HEK293 (cell line): ENCODE data around the gene ITPRIPL2.
A peak's percentile ranks its signal among the peaks of the same experiment; 100 is the strongest.

Experiments
- GLI4 ChIP-seq: fragments of 450-650 bp; formaldehyde crosslinking; IDR thresholded peaks from 2 replicates; pipeline ENCODE4 v1.5.1; 2016; ENCODE audit warnings: missing biosample characterization, missing genetic modification characterization
- KLF16 ChIP-seq: fragments of 450-650 bp; formaldehyde crosslinking; IDR thresholded peaks from 2 replicates; pipeline ENCODE4 v1.5.1; 2017; ENCODE audit warnings: missing biosample characterization, missing genetic modification characterization
- KLF7 ChIP-seq: fragments of 450-650 bp; formaldehyde crosslinking; IDR thresholded peaks from 2 replicates; pipeline ENCODE4 v1.5.1; 2016; ENCODE audit warnings: missing biosample characterization, missing genetic modification characterization, borderline replicate concordance
- MEIS1 ChIP-seq: sonication (generic); formaldehyde crosslinking; IDR thresholded peaks from 2 replicates; pipeline ENCODE4 v1.8.1; 2022; ENCODE audit warnings: missing genetic modification reagents, mild to moderate bottlenecking, borderline replicate concordance
- OVOL3 ChIP-seq: fragments of 450-650 bp; formaldehyde crosslinking; IDR thresholded peaks from 2 replicates; pipeline ENCODE4 v1.5.1; 2016; ENCODE audit warnings: missing biosample characterization, missing genetic modification characterization
- SALL2 ChIP-seq: fragments of 450-650 bp; formaldehyde crosslinking; IDR thresholded peaks from 2 replicates; pipeline ENCODE4 v1.5.0; 2017; ENCODE audit warnings: missing biosample characterization, mild to moderate bottlenecking, missing genetic modification characterization, borderline replicate concordance
- SCRT2 ChIP-seq: fragments of 450-650 bp; formaldehyde crosslinking; IDR thresholded peaks from 2 replicates; pipeline ENCODE4 v1.5.1; 2016; ENCODE audit warnings: missing biosample characterization, missing genetic modification characterization
- SP7 ChIP-seq: fragments of 450-650 bp; formaldehyde crosslinking; IDR thresholded peaks from 2 replicates; pipeline ENCODE4 v1.5.1; 2016; ENCODE audit warnings: missing biosample characterization, missing genetic modification characterization
- ZBTB1 ChIP-seq: fragments of 450-650 bp; formaldehyde crosslinking; IDR thresholded peaks from 2 replicates; pipeline ENCODE4 v1.5.1; 2016; ENCODE audit warnings: missing biosample characterization, missing genetic modification characterization
- ZBTB17 ChIP-seq: fragments of 450-650 bp; formaldehyde crosslinking; IDR thresholded peaks from 2 replicates; pipeline ENCODE4 v1.5.1; 2016; ENCODE audit warnings: missing biosample characterization, missing genetic modification characterization
- ZBTB20 ChIP-seq: fragments of 450-650 bp; formaldehyde crosslinking; IDR thresholded peaks from 2 replicates; pipeline ENCODE4 v1.5.1; 2016; ENCODE audit warnings: missing biosample characterization, missing genetic modification characterization
- ZBTB21 ChIP-seq: fragments of 450-650 bp; formaldehyde crosslinking; IDR thresholded peaks from 2 replicates; pipeline ENCODE4 v1.5.1; 2017; ENCODE audit warnings: missing biosample characterization, missing genetic modification characterization
- ZBTB48 ChIP-seq: fragments of 450-650 bp; formaldehyde crosslinking; IDR thresholded peaks from 2 replicates; pipeline ENCODE4 v1.5.1; 2016; ENCODE audit warnings: missing biosample characterization, missing genetic modification characterization
- ZFP3 ChIP-seq: fragments of 450-650 bp; formaldehyde crosslinking; IDR thresholded peaks from 2 replicates; pipeline ENCODE4 v1.5.1; 2016; ENCODE audit warnings: low read depth, missing biosample characterization, missing genetic modification characterization
- ZFP37 ChIP-seq: fragments of 450-650 bp; formaldehyde crosslinking; IDR thresholded peaks from 2 replicates; pipeline ENCODE4 v1.5.1; 2016; ENCODE audit warnings: missing biosample characterization, missing genetic modification characterization
- ZNF133 ChIP-seq: fragments of 450-650 bp; formaldehyde crosslinking; IDR thresholded peaks from 2 replicates; pipeline ENCODE4 v1.5.1; 2016; ENCODE audit warnings: missing biosample characterization, missing genetic modification characterization
- ZNF157 ChIP-seq: fragments of 450-650 bp; formaldehyde crosslinking; IDR thresholded peaks from 2 replicates; pipeline ENCODE4 v1.5.1; 2016; ENCODE audit warnings: missing biosample characterization, missing genetic modification characterization
- ZNF16 ChIP-seq: fragments of 450-650 bp; formaldehyde crosslinking; IDR thresholded peaks from 2 replicates; pipeline ENCODE4 v1.5.1; 2016; ENCODE audit warnings: low read depth, missing biosample characterization, missing genetic modification characterization
- ZNF223 ChIP-seq: fragments of 450-650 bp; formaldehyde crosslinking; IDR thresholded peaks from 2 replicates; pipeline ENCODE4 v1.5.1; 2016; ENCODE audit warnings: missing biosample characterization, missing genetic modification characterization
- ZNF24 ChIP-seq: fragments of 450-650 bp; formaldehyde crosslinking; IDR thresholded peaks from 2 replicates; pipeline ENCODE4 v1.5.1; 2016; ENCODE audit warnings: missing biosample characterization, missing genetic modification characterization
- ZNF274 ChIP-seq, 2 experiments: fragments of 200-500 bp in 1 of 2; fragments of 450-650 bp in 1 of 2; sonication (Bioruptor generic) in 1 of 2; formaldehyde crosslinking in 1 of 2; IDR thresholded peaks; 2 replicates each; pipeline versions ENCODE4 v1.5.1 to v1.6.1; 2014 to 2016; ENCODE audit warnings: borderline replicate concordance in 1 of 2, inconsistent platforms in 1 of 2, low read length in 1 of 2, missing biosample characterization in 1 of 2, missing genetic modification characterization in 1 of 2
- ZNF302 ChIP-seq: fragments of 450-650 bp; formaldehyde crosslinking; IDR thresholded peaks from 2 replicates; pipeline ENCODE4 v1.5.1; 2016; ENCODE audit warnings: missing biosample characterization, missing genetic modification characterization, low read depth
- ZNF311 ChIP-seq: fragments of 450-650 bp; formaldehyde crosslinking; IDR thresholded peaks from 2 replicates; pipeline ENCODE4 v1.5.1; 2017; ENCODE audit warnings: missing biosample characterization, missing genetic modification characterization, borderline replicate concordance
- ZNF473 ChIP-seq: fragments of 450-650 bp; formaldehyde crosslinking; IDR thresholded peaks from 2 replicates; pipeline ENCODE4 v1.5.1; 2017; ENCODE audit warnings: missing biosample characterization, missing genetic modification characterization
- ZNF518A ChIP-seq: fragments of 450-650 bp; formaldehyde crosslinking; conservative IDR thresholded peaks from 2 replicates; pipeline ENCODE4 v1.5.1; 2016; ENCODE audit warnings: low read depth, missing biosample characterization, missing genetic modification characterization
- ZNF555 ChIP-seq: fragments of 450-650 bp; formaldehyde crosslinking; conservative IDR thresholded peaks from 2 replicates; pipeline ENCODE4 v1.5.1; 2017; ENCODE audit warnings: missing biosample characterization, mild to moderate bottlenecking, missing genetic modification characterization, inconsistent platforms
- ZNF560 ChIP-seq: fragments of 450-650 bp; formaldehyde crosslinking; IDR thresholded peaks from 2 replicates; pipeline ENCODE4 v1.5.1; 2017; ENCODE audit warnings: missing biosample characterization, missing genetic modification characterization, borderline replicate concordance
- ZNF580 ChIP-seq: fragments of 450-650 bp; formaldehyde crosslinking; IDR thresholded peaks from 2 replicates; pipeline ENCODE4 v1.5.1; 2016; ENCODE audit warnings: missing biosample characterization, missing genetic modification characterization
- ZNF623 ChIP-seq: fragments of 450-650 bp; formaldehyde crosslinking; IDR thresholded peaks from 2 replicates; pipeline ENCODE4 v1.5.1; 2016; ENCODE audit warnings: missing biosample characterization, missing genetic modification characterization
- ZNF639 ChIP-seq: fragments of 450-650 bp; formaldehyde crosslinking; IDR thresholded peaks from 2 replicates; pipeline ENCODE4 v1.5.1; 2016; ENCODE audit warnings: missing biosample characterization, missing genetic modification characterization
- ZNF664 ChIP-seq: fragments of 450-650 bp; formaldehyde crosslinking; IDR thresholded peaks from 2 replicates; pipeline ENCODE4 v1.5.1; 2016; ENCODE audit warnings: missing biosample characterization, missing genetic modification characterization
- ZNF747 ChIP-seq: fragments of 450-650 bp; formaldehyde crosslinking; IDR thresholded peaks from 2 replicates; pipeline ENCODE4 v1.5.1; 2016; ENCODE audit warnings: missing biosample characterization, missing genetic modification characterization
- ZNF776 ChIP-seq: fragments of 450-650 bp; formaldehyde crosslinking; IDR thresholded peaks from 2 replicates; pipeline ENCODE4 v1.5.0; 2017; ENCODE audit warnings: missing biosample characterization, missing genetic modification characterization, borderline replicate concordance
- ZNF792 ChIP-seq: fragments of 450-650 bp; formaldehyde crosslinking; IDR thresholded peaks from 2 replicates; pipeline ENCODE4 v1.5.1; 2016; ENCODE audit warnings: missing biosample characterization, missing genetic modification characterization
- ZNF837 ChIP-seq: fragments of 450-650 bp; formaldehyde crosslinking; IDR thresholded peaks from 2 replicates; pipeline ENCODE4 v1.5.1; 2016; ENCODE audit warnings: missing biosample characterization, missing genetic modification characterization

The ITPRIPL2 gene

GRCh38 chr16:19130852-19131824 is 17.4 kb downstream of the ITPRIPL2 start (continued):
- TF ChIP-seq ZNF776 (tag by site-specific recombination) (no peak), ZNF302 (no peak), SP7 (peak; percentile 92), ZNF274 (IDR thresholded peaks at IDR 0.05; ENCODE audit: low read length) (no peak), ZNF274 (tag by site-specific recombination; IDR thresholded peaks at IDR 0.05; ENCODE audit: borderline replicate concordance) (no peak), ZBTB48 (tag by site-specific recombination) (no peak), ZNF623 (tag by site-specific recombination) (no peak), ZNF16 (tag by site-specific recombination) (no peak), ZNF639 (tag by site-specific recombination) (no peak), ZNF792 (no peak), ZFP37 (tag by site-specific recombination) (no peak), ZNF473 (tag by site-specific recombination) (no peak), ZNF518A (peak; percentile 37; the same call in 1 of the 2 replicates), ZBTB20 (tag by site-specific recombination) (peak; percentile 54; the same call in 1 of the 2 replicates), OVOL3 (tag by site-specific recombination) (no peak), ZNF24 (tag by site-specific recombination) (peak; percentile 61; the same call in 1 of the 2 replicates), GLI4 (tag by site-specific recombination) (no peak), ZNF223 (tag by site-specific recombination) (no peak), KLF16 (tag by site-specific recombination) (peak; percentile 44; the same call in 1 of the 2 replicates), ZBTB17 (no peak; the same call in 1 of the 2 replicates), ZNF133 (no peak), MEIS1 (CRISPR knock-in tag) (no peak), ZNF311 (tag by site-specific recombination) (no peak), ZNF747 (tag by site-specific recombination) (no peak), SCRT2 (no peak), ZBTB1 (tag by site-specific recombination) (no peak), ZNF157 (tag by site-specific recombination) (no peak), ZNF555 (tag by site-specific recombination) (no peak), ZNF837 (tag by site-specific recombination) (no peak), ZFP3 (tag by site-specific recombination) (no peak), SALL2 (tag by site-specific recombination) (no peak), ZNF560 (tag by site-specific recombination) (no peak), KLF7 (no peak), ZBTB21 (tag by site-specific recombination) (peak; percentile 60; the same call in 1 of the 2 replicates), ZNF664 (tag by site-specific recombination) (no peak), ZNF580 (tag by site-specific recombination) (no peak)
